ENCODE data around the gene SGSM2.

The SGSM2 gene

GRCh38 chr17:2336215-2336851 is 968 bp upstream of the SGSM2 start, which contains the start of gene TSR1:
TSS of gene TSR1 (minus strand) at chr17:2336457. CDS start at chr17:2336427, 30 bp downstream.
- peak; percentile 98 for DNase-seq

DNA sequence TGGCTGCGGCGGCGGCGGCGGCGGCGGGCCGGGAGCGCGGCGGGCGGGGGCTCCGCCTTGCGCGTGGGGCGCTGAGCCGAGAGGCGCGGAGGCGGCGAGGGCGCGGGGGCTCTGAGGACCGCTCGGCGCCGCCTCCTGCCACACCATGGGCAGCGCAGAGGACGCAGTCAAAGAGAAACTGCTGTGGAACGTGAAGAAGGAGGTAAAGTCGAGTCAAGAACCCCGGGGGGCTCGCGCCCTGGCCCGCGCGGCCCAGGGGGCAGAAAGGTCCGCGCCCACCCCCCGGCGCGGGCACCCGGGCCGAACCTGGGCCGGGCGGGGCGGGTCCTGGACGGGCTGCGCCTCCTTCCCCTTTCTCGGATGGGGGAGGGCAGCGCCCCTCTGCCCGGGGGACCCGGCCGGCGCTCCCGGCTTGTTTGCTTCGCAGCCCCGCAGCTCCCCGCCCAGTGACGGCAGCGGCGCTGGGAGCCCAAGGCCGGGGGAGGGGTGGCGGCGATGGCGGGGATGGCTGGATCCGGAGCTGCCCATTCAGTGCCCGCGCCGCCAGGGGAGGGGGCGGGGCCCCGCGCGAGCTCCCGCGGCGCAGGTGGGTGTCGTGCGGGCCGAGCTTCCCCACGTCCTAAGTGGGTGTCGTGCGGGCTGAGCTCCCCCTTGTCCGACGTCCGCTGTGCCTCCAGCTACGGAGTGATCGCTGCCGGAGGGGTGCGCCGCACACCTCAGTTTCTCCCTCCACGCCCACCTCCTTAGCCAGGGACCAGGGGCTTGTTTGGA is 428 bp downstream of the SGSM2 start:
- DNase-seq, result peak; percentile 86

DNA sequence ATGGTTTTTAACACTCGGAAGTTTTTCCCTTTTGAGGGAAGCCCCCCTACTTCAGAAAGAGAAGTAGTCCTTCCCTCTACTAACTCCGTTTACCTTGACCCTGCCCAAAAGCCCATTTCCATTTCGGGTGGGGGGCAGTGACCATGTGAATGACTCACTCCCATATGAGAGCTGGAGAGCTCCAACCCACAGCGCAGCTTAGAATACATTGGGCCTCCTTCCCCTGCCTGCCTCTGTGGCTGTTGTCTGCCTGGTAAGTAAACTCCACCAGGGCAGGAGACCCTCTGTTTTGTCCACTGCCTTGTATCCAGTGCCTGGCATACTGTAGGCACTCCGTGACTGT is 985 bp downstream of the SGSM2 start:
- DNase-seq, result peak; percentile 82

DNA sequence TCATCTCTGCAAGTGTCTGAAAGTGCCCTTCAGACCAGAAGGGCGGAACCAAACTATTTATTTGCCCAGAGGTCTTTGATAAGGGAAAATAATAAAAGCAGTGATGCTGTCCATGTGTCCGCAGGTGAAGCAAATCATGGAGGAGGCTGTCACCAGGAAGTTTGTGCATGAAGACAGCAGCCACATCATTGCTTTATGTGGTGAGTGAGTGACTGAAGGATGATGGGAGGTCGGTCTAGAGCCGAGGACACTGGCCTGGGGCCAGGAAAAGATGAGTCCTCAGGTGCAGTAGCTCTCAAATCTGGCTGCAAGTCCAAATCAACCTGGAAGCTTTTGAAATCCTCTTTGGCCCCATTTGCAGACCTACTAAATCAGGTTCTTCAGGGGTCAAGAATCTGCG is 6.1 kb downstream of the SGSM2 start:
- DNase-seq, result no peak

GRCh38 chr17:2344528-2344927 is 7.2 kb downstream of the SGSM2 start:
- no peak for DNase-seq

DNA sequence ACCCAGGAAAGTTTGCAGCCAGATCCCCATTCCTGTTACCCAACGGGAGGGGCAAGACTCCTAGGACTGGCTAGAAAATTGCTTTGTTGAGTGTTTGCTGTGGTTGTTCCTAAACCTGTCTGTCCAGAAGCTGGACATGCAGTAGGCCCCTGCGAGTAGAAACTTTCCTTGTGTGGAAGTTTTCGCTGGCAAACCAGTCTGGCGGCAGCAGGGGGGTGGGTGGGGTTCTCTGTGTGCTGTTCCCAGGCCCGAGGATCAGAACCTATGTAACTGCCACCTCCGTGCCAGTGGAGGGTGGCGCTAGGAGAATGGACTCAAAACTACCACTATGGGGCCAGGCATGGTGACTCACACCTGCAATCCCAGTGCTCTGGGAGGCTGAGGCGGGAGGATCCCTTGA is 9.2 kb downstream of the SGSM2 start:
- peak; percentile 86 for DNase-seq

- peak; percentile 99 for DNase-seq
These were observed 10.7 kb downstream of the SGSM2 start for GRCh38 chr17:2347805-2348685.

DNA sequence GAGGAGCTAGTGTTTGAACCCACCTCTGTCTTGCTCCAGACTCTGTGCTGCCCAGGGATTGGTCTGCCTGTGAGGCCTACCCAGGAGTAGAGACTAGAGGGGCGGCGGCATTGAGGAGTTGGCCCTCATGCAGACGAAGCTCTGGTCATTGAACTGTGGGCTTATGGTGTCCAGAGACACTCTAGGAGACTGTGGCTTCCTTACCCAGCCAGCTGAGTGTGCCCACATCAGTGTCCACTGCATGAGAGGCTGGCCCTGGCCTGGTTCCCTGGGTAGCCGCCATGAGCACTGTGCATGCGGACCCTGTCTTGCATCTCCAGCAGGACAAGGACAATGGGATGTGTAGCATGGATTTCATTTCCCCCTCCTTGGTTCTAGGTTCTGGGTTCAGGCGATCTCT is 14.0 kb downstream of the SGSM2 start:
- no peak for DNase-seq

GRCh38 chr17:2354311-2354710 is 17.0 kb downstream of the SGSM2 start:
- no peak for DNase-seq

- DNase-seq, result no peak
These were observed 19.9 kb downstream of the SGSM2 start for GRCh38 chr17:2357237-2357636.

GRCh38 chr17:2357931-2358434 is 20.7 kb downstream of the SGSM2 start:
- DNase-seq, result no peak

DNA sequence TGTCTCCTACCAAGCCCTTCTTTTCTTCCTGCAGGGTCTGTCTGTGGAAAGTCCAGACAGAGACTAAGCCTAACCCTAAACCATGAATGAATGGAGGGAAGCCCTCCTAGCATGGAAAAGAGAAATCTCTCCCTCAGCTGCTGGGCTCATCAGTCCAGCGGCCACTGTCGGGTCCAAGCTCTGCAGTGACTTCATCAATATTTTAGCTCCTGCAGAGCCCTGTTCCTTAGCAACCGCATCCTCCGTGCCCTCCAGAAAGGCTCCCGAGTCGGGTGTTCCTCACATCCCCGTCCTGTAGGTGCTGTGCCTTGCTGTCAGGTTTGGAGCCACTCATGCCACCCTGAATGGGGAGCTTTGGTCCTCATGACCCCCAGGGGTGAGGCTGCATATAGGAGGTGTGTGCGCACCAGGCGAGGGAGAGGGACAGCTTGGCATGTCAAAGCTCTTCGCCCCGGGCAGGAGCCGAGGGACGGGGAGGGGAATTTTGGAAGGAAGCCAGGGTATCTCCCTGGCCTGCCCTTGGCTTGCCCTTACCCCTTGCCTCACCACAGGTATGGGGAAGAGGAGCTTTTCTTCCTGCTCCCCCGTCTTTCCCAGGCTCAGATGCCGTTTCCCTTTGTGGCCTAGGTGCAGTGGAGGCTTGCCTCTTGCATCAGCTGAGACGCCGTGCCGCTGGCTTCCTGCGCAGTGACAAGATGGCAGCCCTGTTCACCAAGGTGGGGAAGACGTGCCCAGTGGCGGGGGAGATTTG is 23.9 kb downstream of the SGSM2 start:
- no peak for DNase-seq

- DNase-seq, result no peak
These were observed 24.7 kb downstream of the SGSM2 start for GRCh38 chr17:2362016-2362415.

- DNase-seq, result no peak
These were observed 25.1 kb downstream of the SGSM2 start for GRCh38 chr17:2362416-2362815.

DNA sequence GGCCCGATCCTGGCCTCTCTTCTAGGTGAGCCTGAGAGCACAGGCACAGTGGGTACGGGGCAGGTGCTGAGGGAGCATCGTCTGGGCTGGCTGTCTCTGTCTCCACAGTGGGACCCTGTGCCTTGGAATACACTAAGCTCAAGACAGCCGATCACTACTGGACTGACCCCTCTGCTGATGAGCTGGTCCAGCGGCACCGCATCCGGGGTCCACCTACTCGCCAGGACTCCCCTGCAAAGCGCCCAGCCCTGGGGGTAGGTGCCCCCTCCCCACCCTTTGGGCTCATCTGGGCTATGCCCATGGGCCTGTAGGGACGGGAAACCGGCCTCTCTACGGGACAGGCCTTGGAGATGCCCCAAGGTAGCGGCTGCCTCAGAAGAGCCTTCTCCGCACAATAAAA is 25.6 kb downstream of the SGSM2 start:
- no peak for DNase-seq

- no peak for DNase-seq
These were observed 26.0 kb downstream of the SGSM2 start for GRCh38 chr17:2363318-2363717.

- DNase-seq, result no peak
These were observed 26.8 kb downstream of the SGSM2 start for GRCh38 chr17:2363851-2364762.

- DNase-seq, result no peak
These were observed 27.4 kb downstream of the SGSM2 start for GRCh38 chr17:2364763-2365116.

DNA sequence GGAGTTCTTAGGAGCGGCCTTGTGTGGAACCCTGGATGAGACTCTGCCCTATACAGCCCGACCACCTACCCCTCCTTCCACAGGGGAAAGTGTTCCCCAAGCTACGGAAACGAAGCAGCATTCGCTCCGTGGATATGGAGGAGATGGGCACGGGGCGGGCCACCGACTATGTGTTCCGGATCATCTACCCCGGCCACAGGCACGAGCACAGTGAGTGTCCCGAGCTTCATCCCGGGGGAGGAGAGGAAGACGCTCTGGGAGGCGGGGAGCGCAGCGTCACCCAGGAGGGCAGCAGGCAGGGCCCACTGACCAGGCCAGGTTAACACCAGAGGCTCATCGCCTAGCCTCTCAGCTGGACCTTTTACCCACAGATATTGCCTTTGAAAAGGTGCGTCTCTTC is 27.8 kb downstream of the SGSM2 start:
- no peak for DNase-seq

GRCh38 chr17:2366747-2367494 is 29.6 kb downstream of the SGSM2 start:
- peak; percentile 80 for DNase-seq

GRCh38 chr17:2368359-2368758 is 31.1 kb downstream of the SGSM2 start:
- DNase-seq, result no peak
